SK-N-SH treated with all-trans-retinoic acid at 6 μM for 48 hours (cell line): Measurements from ENCODE around the gene TPBGL.

ENCODE experiments used
- GLIS3 ChIP-seq: fragments of 250-450 bp; sonication (Bioruptor Pico); IDR thresholded peaks from 2 replicates; pipeline ENCODE4 v1.5.0; 2020; ENCODE audit warnings: mild to moderate bottlenecking, moderate library complexity
- ZFP30 ChIP-seq: fragments of 450-650 bp; formaldehyde crosslinking; IDR thresholded peaks from 2 replicates; pipeline ENCODE4 v1.5.0; 2022; ENCODE audit warnings: mild to moderate bottlenecking, moderate library complexity
- ZNF70 ChIP-seq: fragments of 450-650 bp; formaldehyde crosslinking; IDR thresholded peaks from 2 replicates; pipeline ENCODE4 v1.5.0; 2020; ENCODE audit warnings: mild to moderate bottlenecking, moderate library complexity

DNA sequence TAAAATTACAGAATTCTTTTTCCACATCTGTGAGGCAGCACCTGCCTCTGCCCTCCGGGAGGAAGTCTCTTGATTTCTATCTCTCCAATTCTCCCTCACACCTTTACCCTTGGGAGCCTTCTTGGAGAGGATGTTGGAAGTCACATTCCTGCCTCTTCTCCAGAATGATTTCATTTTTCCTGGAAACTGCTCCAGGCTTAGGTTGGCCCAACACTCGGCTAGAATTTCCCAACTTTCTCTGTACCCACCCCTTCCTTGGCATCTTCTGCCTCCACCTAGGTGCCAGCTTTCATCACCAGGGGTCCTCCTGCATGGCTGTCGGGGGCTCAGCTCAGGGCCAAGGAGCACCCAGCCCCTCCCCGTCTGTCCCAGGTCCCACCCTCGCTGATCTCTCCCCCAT is 46.4 kb upstream of the TPBGL start:
- no peak for TF ChIP-seq ZNF70 (CRISPR knock-in tag)
- TF ChIP-seq ZFP30 (CRISPR knock-in tag) = no peak
- no peak for TF ChIP-seq GLIS3 (CRISPR knock-in tag)
